ENCODE data around the gene TIPRL.

The TIPRL gene

GRCh38 chr1:168245042-168245441 lies 66.3 kb downstream of the TIPRL start:
- in situ Hi-C loops (cut with MboI; ENCODE audit: low sequenced_read_pairs): no loop called here

DNA sequence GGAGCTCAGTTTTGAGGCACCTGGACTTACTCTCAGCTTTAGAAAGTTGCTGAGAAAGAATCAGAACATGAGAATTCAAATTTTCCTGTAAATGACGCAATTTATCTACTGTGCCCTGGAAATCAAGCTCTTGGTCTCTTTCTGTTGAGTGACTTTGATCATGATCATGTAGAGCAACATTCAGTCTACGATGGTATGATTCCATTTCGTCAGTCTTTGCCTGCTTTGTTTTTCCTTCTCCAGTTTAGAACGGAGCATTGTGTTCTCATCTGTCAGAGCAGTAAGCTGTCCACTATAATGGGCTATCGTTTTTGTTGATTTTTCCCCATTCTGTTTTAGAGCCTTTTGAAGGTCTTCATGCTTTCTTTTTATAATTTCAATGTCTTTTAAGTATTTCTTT lies 67.7 kb downstream of the TIPRL start:
- in situ Hi-C loops (cut with MboI; ENCODE audit: low sequenced_read_pairs): no loop called here

All from hTERT RPE-1 (cell line).